HEK293 (cell line): ENCODE data around the gene SLC29A3.

ENCODE experiments used
- KLF1 ChIP-seq: fragments of 450-650 bp; formaldehyde crosslinking; IDR thresholded peaks from 2 replicates; pipeline ENCODE4 v1.5.1; 2016; ENCODE audit warnings: missing biosample characterization, missing genetic modification characterization
- REPIN1 ChIP-seq: fragments of 450-650 bp; formaldehyde crosslinking; IDR thresholded peaks from 2 replicates; pipeline ENCODE4 v1.5.1; 2017; ENCODE audit warnings: missing biosample characterization, missing genetic modification characterization, low read depth
- TCF7L2 ChIP-seq: IDR thresholded peaks from 2 replicates; pipeline ENCODE4 v1.6.1; 2011; ENCODE audit warnings: low read depth, mild to moderate bottlenecking, inconsistent platforms, low read length, moderate library complexity, borderline replicate concordance
- ZFHX2 ChIP-seq: fragments of 450-650 bp; formaldehyde crosslinking; conservative IDR thresholded peaks from 2 replicates; pipeline ENCODE4 v1.5.1; 2016; ENCODE audit warnings: missing biosample characterization, missing genetic modification characterization
- TF ChIP-seq, protein P1 (sequence below): fragments of 450-650 bp; formaldehyde crosslinking; IDR thresholded peaks from 2 replicates; pipeline ENCODE4 v1.5.1; 2016; ENCODE audit warnings: missing biosample characterization, missing genetic modification characterization
- TF ChIP-seq, protein P2 (sequence below): fragments of 450-650 bp; formaldehyde crosslinking; IDR thresholded peaks from 2 replicates; pipeline ENCODE4 v1.5.1; 2016; ENCODE audit warnings: missing biosample characterization, missing genetic modification characterization
- TF ChIP-seq, protein P3 (sequence below): fragments of 450-650 bp; formaldehyde crosslinking; IDR thresholded peaks from 2 replicates; pipeline ENCODE4 v1.5.1; 2016; ENCODE audit warnings: missing biosample characterization, missing genetic modification characterization
- TF ChIP-seq, protein P4 (sequence below): fragments of 450-650 bp; formaldehyde crosslinking; IDR thresholded peaks from 2 replicates; pipeline ENCODE4 v1.5.1; 2016; ENCODE audit warnings: missing biosample characterization, missing genetic modification characterization

DNA sequence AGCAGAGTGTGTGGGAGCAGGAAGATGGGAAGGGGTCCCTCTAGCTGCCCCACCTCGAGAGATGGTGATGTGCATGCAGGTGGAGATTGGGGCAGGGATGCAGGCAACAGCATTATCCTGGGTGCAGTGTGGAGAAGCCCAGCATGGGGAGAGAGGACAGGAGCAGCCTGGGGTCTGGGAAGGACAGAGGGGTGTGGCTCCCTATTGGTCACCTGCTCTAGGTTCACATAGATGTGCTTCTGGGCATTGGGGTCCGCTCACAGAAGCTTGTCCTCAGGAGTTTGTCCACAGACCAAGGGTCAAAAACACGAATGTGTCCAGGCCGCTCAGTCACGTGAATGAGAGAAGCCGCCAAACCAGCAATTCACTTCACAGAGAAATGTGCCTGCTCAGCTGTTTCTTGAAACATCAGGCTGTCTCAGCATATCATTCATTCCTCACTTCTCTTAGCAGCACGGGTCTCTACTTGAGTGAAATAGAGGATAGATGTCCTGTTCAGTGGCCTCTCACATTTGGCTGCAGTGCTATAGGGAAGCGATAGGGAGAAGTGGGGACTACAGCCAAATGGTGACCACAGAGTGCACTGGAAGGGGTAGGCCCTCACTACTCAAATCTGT, 11.5 kb upstream of the SLC29A3 start:
- TF ChIP-seq, protein P1, sequence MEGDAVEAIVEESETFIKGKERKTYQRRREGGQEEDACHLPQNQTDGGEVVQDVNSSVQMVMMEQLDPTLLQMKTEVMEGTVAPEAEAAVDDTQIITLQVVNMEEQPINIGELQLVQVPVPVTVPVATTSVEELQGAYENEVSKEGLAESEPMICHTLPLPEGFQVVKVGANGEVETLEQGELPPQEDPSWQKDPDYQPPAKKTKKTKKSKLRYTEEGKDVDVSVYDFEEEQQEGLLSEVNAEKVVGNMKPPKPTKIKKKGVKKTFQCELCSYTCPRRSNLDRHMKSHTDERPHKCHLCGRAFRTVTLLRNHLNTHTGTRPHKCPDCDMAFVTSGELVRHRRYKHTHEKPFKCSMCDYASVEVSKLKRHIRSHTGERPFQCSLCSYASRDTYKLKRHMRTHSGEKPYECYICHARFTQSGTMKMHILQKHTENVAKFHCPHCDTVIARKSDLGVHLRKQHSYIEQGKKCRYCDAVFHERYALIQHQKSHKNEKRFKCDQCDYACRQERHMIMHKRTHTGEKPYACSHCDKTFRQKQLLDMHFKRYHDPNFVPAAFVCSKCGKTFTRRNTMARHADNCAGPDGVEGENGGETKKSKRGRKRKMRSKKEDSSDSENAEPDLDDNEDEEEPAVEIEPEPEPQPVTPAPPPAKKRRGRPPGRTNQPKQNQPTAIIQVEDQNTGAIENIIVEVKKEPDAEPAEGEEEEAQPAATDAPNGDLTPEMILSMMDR (tag by site-specific recombination), result no peak
- TF ChIP-seq REPIN1, result no peak
- TF ChIP-seq, protein P2, sequence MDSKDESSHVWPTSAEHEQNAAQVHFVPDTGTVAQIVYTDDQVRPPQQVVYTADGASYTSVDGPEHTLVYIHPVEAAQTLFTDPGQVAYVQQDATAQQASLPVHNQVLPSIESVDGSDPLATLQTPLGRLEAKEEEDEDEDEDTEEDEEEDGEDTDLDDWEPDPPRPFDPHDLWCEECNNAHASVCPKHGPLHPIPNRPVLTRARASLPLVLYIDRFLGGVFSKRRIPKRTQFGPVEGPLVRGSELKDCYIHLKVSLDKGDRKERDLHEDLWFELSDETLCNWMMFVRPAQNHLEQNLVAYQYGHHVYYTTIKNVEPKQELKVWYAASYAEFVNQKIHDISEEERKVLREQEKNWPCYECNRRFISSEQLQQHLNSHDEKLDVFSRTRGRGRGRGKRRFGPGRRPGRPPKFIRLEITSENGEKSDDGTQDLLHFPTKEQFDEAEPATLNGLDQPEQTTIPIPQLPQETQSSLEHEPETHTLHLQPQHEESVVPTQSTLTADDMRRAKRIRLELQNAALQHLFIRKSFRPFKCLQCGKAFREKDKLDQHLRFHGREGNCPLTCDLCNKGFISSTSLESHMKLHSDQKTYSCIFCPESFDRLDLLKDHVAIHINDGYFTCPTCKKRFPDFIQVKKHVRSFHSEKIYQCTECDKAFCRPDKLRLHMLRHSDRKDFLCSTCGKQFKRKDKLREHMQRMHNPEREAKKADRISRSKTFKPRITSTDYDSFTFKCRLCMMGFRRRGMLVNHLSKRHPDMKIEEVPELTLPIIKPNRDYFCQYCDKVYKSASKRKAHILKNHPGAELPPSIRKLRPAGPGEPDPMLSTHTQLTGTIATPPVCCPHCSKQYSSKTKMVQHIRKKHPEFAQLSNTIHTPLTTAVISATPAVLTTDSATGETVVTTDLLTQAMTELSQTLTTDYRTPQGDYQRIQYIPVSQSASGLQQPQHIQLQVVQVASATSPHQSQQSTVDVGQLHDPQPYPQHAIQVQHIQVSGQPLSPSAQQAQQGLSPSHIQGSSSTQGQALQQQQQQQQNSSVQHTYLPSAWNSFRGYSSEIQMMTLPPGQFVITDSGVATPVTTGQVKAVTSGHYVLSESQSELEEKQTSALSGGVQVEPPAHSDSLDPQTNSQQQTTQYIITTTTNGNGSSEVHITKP (tag by site-specific recombination), result no peak
- TF ChIP-seq, protein P3, sequence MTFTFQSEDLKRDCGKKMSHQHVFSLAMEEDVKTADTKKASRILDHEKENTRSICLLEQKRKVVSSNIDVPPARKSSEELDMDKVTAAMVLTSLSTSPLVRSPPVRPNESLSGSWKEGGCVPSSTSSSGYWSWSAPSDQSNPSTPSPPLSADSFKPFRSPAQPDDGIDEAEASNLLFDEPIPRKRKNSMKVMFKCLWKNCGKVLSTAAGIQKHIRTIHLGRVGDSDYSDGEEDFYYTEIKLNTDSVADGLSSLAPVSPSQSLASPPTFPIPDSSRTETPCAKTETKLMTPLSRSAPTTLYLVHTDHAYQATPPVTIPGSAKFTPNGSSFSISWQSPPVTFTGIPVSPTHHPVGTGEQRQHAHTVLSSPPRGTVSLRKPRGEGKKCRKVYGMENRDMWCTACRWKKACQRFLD (tag by site-specific recombination), result no peak
- no peak for TF ChIP-seq TCF7L2
- TF ChIP-seq, protein P4, sequence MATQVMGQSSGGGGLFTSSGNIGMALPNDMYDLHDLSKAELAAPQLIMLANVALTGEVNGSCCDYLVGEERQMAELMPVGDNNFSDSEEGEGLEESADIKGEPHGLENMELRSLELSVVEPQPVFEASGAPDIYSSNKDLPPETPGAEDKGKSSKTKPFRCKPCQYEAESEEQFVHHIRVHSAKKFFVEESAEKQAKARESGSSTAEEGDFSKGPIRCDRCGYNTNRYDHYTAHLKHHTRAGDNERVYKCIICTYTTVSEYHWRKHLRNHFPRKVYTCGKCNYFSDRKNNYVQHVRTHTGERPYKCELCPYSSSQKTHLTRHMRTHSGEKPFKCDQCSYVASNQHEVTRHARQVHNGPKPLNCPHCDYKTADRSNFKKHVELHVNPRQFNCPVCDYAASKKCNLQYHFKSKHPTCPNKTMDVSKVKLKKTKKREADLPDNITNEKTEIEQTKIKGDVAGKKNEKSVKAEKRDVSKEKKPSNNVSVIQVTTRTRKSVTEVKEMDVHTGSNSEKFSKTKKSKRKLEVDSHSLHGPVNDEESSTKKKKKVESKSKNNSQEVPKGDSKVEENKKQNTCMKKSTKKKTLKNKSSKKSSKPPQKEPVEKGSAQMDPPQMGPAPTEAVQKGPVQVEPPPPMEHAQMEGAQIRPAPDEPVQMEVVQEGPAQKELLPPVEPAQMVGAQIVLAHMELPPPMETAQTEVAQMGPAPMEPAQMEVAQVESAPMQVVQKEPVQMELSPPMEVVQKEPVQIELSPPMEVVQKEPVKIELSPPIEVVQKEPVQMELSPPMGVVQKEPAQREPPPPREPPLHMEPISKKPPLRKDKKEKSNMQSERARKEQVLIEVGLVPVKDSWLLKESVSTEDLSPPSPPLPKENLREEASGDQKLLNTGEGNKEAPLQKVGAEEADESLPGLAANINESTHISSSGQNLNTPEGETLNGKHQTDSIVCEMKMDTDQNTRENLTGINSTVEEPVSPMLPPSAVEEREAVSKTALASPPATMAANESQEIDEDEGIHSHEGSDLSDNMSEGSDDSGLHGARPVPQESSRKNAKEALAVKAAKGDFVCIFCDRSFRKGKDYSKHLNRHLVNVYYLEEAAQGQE (tag by site-specific recombination), result no peak
- TF ChIP-seq KLF1 (tag by site-specific recombination), result no peak
- TF ChIP-seq ZFHX2 (tag by site-specific recombination), result no peak
